Transverse colon (tissue), 3 donors: Measurements from ENCODE around the gene CCNL2.

Source experiments
- EP300 ChIP-seq: sonication (generic); formaldehyde crosslinking; IDR thresholded peaks from one replicate; pipeline ENCODE4 v1.6.1; 2017; ENCODE audit warnings: antibody characterized with exemption, low read depth
- TF ChIP-seq, protein P1 (sequence below), 5 experiments: fragments of 200-600 bp in 3 of 5; fragments of 450-650 bp in 2 of 5; sonication (generic) in 3 of 5; IDR thresholded peaks; 1 replicate in 2 of 5; 2 replicates in 3 of 5; pipeline ENCODE4 v1.5.1; 2016 to 2017; ENCODE audit warnings: antibody characterized with exemption in 5 of 5, inconsistent platforms in 3 of 5, mild to moderate bottlenecking in 2 of 5, moderate library complexity in 1 of 5

DNA sequence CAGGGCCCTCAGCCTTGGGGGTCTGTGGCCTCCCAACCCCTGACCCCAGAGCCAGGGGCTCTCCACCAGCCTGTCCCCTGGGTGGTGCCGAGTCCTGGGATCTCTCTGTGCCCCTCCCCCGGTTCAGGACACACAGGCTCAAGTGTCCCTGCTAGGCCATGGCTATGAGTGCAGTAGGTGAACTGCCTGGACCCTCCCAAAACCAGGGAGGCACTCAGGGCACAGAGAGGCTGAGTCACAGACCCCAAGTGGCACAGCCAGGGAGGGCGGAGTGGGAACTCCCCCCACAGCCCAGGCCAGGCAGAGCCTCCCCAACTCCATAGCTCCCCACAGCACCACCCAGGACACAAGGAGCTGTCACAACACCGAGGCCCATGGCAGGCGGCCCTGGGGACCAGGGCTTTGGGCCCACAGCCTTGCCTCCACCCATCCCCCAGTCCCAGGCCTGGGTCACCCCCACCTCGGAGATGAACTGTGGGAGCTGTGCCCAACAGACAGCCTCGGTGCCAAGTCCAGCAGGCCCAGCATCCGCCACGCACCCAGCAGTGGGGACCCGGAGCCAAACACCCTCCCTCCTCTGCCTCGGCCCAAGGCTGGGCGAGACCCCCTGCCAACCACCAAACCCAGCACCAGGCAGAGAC is 53.2 kb downstream of the CCNL2 start:
- TF ChIP-seq, protein P1, sequence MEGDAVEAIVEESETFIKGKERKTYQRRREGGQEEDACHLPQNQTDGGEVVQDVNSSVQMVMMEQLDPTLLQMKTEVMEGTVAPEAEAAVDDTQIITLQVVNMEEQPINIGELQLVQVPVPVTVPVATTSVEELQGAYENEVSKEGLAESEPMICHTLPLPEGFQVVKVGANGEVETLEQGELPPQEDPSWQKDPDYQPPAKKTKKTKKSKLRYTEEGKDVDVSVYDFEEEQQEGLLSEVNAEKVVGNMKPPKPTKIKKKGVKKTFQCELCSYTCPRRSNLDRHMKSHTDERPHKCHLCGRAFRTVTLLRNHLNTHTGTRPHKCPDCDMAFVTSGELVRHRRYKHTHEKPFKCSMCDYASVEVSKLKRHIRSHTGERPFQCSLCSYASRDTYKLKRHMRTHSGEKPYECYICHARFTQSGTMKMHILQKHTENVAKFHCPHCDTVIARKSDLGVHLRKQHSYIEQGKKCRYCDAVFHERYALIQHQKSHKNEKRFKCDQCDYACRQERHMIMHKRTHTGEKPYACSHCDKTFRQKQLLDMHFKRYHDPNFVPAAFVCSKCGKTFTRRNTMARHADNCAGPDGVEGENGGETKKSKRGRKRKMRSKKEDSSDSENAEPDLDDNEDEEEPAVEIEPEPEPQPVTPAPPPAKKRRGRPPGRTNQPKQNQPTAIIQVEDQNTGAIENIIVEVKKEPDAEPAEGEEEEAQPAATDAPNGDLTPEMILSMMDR (IDR thresholded peaks at IDR 0.05): no peak
- TF ChIP-seq EP300: no peak
